ENCODE measurements around the gene SPATA31C2. TPM values are rescaled to one million over a fixed set of nuclear protein-coding genes. Genes with fewer than 3 reads are reported as not detected.

SPATA31C2 gene
- total and polyA plus RNA-seq, 2 of the 13 experiments (the other 11 are each of a cell fraction or from before 2014, with no cell fraction given), result not detected

DNA sequence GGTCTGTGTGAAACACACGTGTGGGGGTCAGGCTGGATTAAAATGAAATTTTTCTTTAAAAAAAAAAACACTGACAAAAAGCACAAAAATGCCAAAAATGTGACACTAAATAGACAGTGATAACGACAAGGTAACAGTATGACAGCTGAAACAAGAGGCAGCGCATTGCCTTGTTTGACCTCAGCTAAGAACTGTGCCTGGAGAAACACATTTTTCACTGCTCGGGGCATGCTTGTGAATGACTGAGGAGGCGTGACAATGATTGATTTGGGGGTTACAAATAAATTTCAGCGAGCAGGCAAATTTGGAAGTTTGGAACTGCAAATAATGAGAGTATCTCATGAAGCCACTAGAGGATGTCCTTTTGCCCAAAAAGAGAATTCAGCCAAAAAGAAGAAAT, 44.2 kb upstream of the SPATA31C2 start:
- Histone ChIP-seq H3K4me2 (ENCODE audit: low read depth, low read length) (no peak overlapping the region), H3K27ac (ENCODE audit: extremely low read length, insufficient read depth, low read length) (no peak overlapping the region), H4K20me1 (ENCODE audit: insufficient read depth, low read length) (no peaks in the 10 kb centered on the region), H3K79me2 (ENCODE audit: insufficient read depth, low read length) (no peaks in the 10 kb centered on the region), H3K36me3 (replicated peaks in 1 of 2; ENCODE audit: control insufficient read depth in 1 of 2, insufficient read depth in 2 of 2, low read length in 2 of 2) (no peaks in the 10 kb centered on the region), H3K4me1 (ENCODE audit: insufficient read depth, low read length) (no peaks in the 10 kb centered on the region), H3K9ac (ENCODE audit: insufficient read depth, low read depth, low read length) (no peak overlapping the region), H3K4me3 (replicated peaks in 1 of 3; ENCODE audit: insufficient read depth in 1 of 3, low read depth in 2 of 3, low read length in 3 of 3) (no peak overlapping the region), H3K27me3 (ENCODE audit: control insufficient read depth in 1 of 2, insufficient read depth in 2 of 2, low read length in 2 of 2) (no peaks in the 10 kb centered on the region; a peak in 1 of 5 replicates), H2AFZ (ENCODE audit: low read length) (no peak overlapping the region), H3K9me3 (ENCODE audit: low read length) (no peaks in the 10 kb centered on the region)
- TF ChIP-seq YEATS2 (CRISPR knock-in tag; IDR thresholded peaks at IDR 0.05; ENCODE audit: borderline replicate concordance) (no peak), ZFP41 (CRISPR knock-in tag; IDR thresholded peaks at IDR 0.05; ENCODE audit: borderline replicate concordance) (no peak), FOXJ3 (CRISPR knock-in tag; IDR thresholded peaks at IDR 0.05; ENCODE audit: borderline replicate concordance) (no peak)
- WGBS (ENCODE audit: low lambda C conversion rate), result 3% methylated on average over 6 of the region's 6 CpGs
- ChIA-PET POLR2A (no interaction called here), CTCF (ENCODE audit: low intra/inter-chr PET ratio, low total read pairs) (no interaction called here)
- no peak for FAIRE-seq
- no peak for ATAC-seq
- DNase-seq (ENCODE audit: low spot score), result no peak
- in situ Hi-C loops (cut with HindIII; ENCODE audit: extremely low pct_ligation_motif_present, low pct_unique_long_range_greater_than_20kb), result no loop called here
- intact Hi-C loops (cut with micrococcal nuclease; ENCODE audit: unreplicated experiment), result no loop called here
- no TSS peak for BruUV-seq (replicated peaks)

- H3K9ac ChIP-seq (ENCODE audit: insufficient read depth, low read depth, low read length), result no peak overlapping the region
- POLR2A ChIA-PET, result no interaction called here
- BruUV-seq (replicated peaks), result no TSS peak
- 54% methylated on average over 14 of the region's 23 CpGs for WGBS (ENCODE audit: low lambda C conversion rate)
- H4K20me1 ChIP-seq (ENCODE audit: insufficient read depth, low read length), result no peaks in the 10 kb centered on the region
- intact Hi-C loops (cut with micrococcal nuclease; ENCODE audit: unreplicated experiment), result no loop called here
- no peak for DNase-seq (ENCODE audit: low spot score)
- no peaks in the 10 kb centered on the region for H3K9me3 ChIP-seq (ENCODE audit: low read length)
- no peak for ATAC-seq
- in situ Hi-C loops (cut with HindIII; ENCODE audit: extremely low pct_ligation_motif_present, low pct_unique_long_range_greater_than_20kb), result no loop called here
- H3K36me3 ChIP-seq (replicated peaks in 1 of 2; ENCODE audit: control insufficient read depth in 1 of 2, insufficient read depth in 2 of 2, low read length in 2 of 2), result no peaks in the 10 kb centered on the region
- no peak overlapping the region for H3K27ac ChIP-seq (ENCODE audit: extremely low read length, insufficient read depth, low read length)
- H3K4me3 ChIP-seq (replicated peaks in 1 of 3; ENCODE audit: insufficient read depth in 1 of 3, low read depth in 2 of 3, low read length in 3 of 3), result no peak overlapping the region
- no peak overlapping the region for H2AFZ ChIP-seq (ENCODE audit: low read length)
- no peak for FAIRE-seq
- H3K27me3 ChIP-seq (ENCODE audit: control insufficient read depth in 1 of 2, insufficient read depth in 2 of 2, low read length in 2 of 2), result no peaks in the 10 kb centered on the region; a peak in 1 of 5 replicates
- no peaks in the 10 kb centered on the region for H3K4me1 ChIP-seq (ENCODE audit: insufficient read depth, low read length)
- CTCF ChIA-PET (ENCODE audit: low intra/inter-chr PET ratio, low total read pairs), result no interaction called here
- H3K4me2 ChIP-seq (ENCODE audit: low read depth, low read length), result no peak overlapping the region
- H3K79me2 ChIP-seq (ENCODE audit: insufficient read depth, low read length), result no peaks in the 10 kb centered on the region
- no peak for TF ChIP-seq ZNF839 (CRISPR knock-in tag; IDR thresholded peaks at IDR 0.05; ENCODE audit: borderline replicate concordance)
- TF ChIP-seq ZNF572 (CRISPR knock-in tag; IDR thresholded peaks at IDR 0.05), result no peak
- no peak for TF ChIP-seq ZNF274 (CRISPR knock-in tag; IDR thresholded peaks at IDR 0.05)
- TF ChIP-seq MEIS2 (CRISPR knock-in tag; IDR thresholded peaks at IDR 0.05), result no peak
- no peak for TF ChIP-seq ZNF512 (CRISPR knock-in tag; IDR thresholded peaks at IDR 0.05)
- no peak for TF ChIP-seq UBTF (CRISPR knock-in tag; IDR thresholded peaks at IDR 0.05)
- TF ChIP-seq PLRG1 (conservative IDR thresholded peaks at IDR 0.05), result no peak
- TF ChIP-seq PAWR (CRISPR knock-in tag; IDR thresholded peaks at IDR 0.05; ENCODE audit: borderline replicate concordance), result no peak
- TF ChIP-seq ZNF670 (CRISPR knock-in tag; IDR thresholded peaks at IDR 0.05; ENCODE audit: borderline replicate concordance), result no peak
- no peak for TF ChIP-seq HNRNPL (IDR thresholded peaks at IDR 0.05; ENCODE audit: low read depth, low read length)
Measured at GRCh38 chr9:88180081-88180765, 41.9 kb upstream of the SPATA31C2 start.

All from HepG2 (cell line).